Muscle layer of colon (tissue), 2 donors: ENCODE measurements around the gene ABCF2.

Experiments used
- H3K27ac ChIP-seq: one replicate; pipeline ENCODE4 v1.7.0; 2013; ENCODE audit warnings: low read depth, mild to moderate bottlenecking, low read length, moderate library complexity
- H3K27me3 ChIP-seq, 2 donors: one replicate each; pipeline ENCODE4 v1.7.0; 2013; ENCODE audit warnings: low read length in 2 of 2, mild to moderate bottlenecking in 2 of 2; ENCODE audit not compliant: insufficient read depth in 2 of 2, control insufficient read depth in 1 of 2
- H3K36me3 ChIP-seq: one replicate; pipeline ENCODE4 v1.7.0; 2013; ENCODE audit warnings: mild to moderate bottlenecking, low read length; ENCODE audit not compliant: insufficient read depth
- H3K4me1 ChIP-seq: one replicate; pipeline ENCODE4 v1.7.0; 2013; ENCODE audit warnings: mild to moderate bottlenecking, low read length; ENCODE audit not compliant: insufficient read depth
- H3K4me3 ChIP-seq, 2 donors: one replicate each; pipeline ENCODE4 v1.7.0; 2013; ENCODE audit warnings: low read length in 2 of 2, low read depth in 1 of 2, mild to moderate bottlenecking in 1 of 2, moderate library complexity in 1 of 2
- H3K9ac ChIP-seq: one replicate; pipeline ENCODE4 v1.7.0; 2013; ENCODE audit warnings: low read length
- H3K9me3 ChIP-seq: one replicate; pipeline ENCODE4 v1.7.0; 2013; ENCODE audit warnings: mild to moderate bottlenecking, low read length
- donor health status: abdominal sarcoma.
- donor health status: Adenocarcinoma of cecum.

The ABCF2 gene

GRCh38 chr7:151197932-151198331, 29.1 kb downstream of the ABCF2 start:
- no peak overlapping the region for H3K27ac ChIP-seq
- H3K4me1 ChIP-seq: peaks cover 4% of the 10 kb centered on the region
- no peak overlapping the region for H3K9ac ChIP-seq
- H3K36me3 ChIP-seq: no peaks in the 10 kb centered on the region
- H3K9me3 ChIP-seq: no peaks in the 10 kb centered on the region
- peaks cover 0 to 10% of the 10 kb centered on the region in 2 donors for H3K27me3 ChIP-seq
- no peak overlapping the region for H3K4me3 ChIP-seq

DNA sequence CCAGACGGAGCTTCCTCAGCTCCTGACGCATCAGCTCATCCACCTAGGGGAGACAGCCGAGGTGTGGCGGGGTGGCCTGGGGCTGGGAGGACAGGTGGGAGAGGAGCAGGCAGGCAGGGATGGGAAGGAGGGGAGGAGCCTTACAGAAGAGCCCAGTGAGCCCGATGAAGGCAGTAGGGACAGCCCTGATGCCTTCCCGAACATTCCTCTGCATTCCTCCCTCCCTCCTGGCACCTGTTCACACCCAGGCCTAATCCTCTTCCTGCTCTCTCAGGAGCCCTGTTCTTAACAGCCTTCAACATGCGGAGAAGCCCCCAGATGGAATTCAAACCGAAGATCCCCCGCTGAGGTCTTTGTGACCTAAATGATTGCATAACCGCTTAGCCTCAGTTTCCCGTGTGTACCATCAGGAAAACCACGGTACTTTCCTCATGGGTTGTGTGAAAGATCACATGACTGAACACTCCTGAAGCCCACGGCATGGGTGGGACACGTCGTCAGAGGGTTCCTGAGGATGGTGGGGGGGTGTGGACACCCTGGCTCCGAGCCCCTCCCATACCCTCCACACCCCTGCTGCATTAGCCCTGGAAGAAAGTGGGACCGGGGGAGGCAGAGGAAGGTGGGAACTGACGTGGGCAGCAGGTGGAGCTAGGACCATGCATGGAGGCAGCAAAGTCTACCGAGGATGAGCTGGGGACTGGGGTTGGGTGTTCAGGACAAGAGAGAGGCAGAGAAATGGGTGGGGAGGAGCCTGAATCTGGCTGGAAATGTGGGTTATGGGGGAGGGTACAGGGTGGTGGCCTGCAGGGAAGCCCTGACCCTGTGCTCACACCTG, 31.2 kb downstream of the ABCF2 start:
- no peaks in the 10 kb centered on the region for H3K36me3 ChIP-seq
- peaks cover 4% of the 10 kb centered on the region for H3K4me1 ChIP-seq
- no peak overlapping the region for H3K27ac ChIP-seq
- peaks cover 0 to 11% of the 10 kb centered on the region in 2 donors for H3K27me3 ChIP-seq
- H3K9ac ChIP-seq: no peak overlapping the region
- no peaks in the 10 kb centered on the region for H3K9me3 ChIP-seq
- H3K4me3 ChIP-seq: no peak overlapping the region

DNA sequence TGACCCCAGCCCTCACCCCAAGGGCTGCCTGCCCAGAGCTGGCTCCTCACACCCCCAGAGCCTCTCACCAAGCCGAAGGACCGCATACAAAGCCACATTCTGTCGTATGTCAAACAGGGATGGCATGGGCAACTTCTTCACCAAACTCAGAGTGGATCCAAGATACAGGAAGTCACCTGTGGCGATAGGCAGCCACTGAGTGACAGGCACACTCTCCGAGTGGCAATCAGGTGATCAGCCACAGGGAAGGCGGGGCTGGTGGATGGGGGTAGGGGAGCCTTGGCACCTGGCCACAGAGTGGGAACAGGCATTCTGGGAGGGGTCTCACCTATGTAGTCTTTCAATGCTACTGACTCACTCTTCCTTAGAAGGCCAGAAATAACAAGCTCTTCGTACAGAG, 32.8 kb downstream of the ABCF2 start:
- H3K4me3 ChIP-seq: no peak overlapping the region
- peaks cover 0 to 11% of the 10 kb centered on the region in 2 donors for H3K27me3 ChIP-seq
- no peaks in the 10 kb centered on the region for H3K9me3 ChIP-seq
- no peak overlapping the region for H3K27ac ChIP-seq
- H3K36me3 ChIP-seq: no peaks in the 10 kb centered on the region
- no peak overlapping the region for H3K9ac ChIP-seq
- H3K4me1 ChIP-seq: no peaks in the 10 kb centered on the region

GRCh38 chr7:151193203-151193978, 33.6 kb downstream of the ABCF2 start:
- Histone ChIP-seq H3K4me1 (no peaks in the 10 kb centered on the region), H3K9me3 (no peaks in the 10 kb centered on the region), H3K36me3 (no peaks in the 10 kb centered on the region), H3K27ac (no peak overlapping the region), H3K27me3 (peaks cover 0 to 11% of the 10 kb centered on the region in 2 donors), H3K9ac (no peak overlapping the region), H3K4me3 (no peak overlapping the region)

- Histone ChIP-seq H3K27me3 (peaks cover 0 to 11% of the 10 kb centered on the region in 2 donors), H3K9me3 (no peaks in the 10 kb centered on the region), H3K4me1 (no peaks in the 10 kb centered on the region), H3K27ac (no peak overlapping the region), H3K9ac (no peak overlapping the region), H3K36me3 (no peaks in the 10 kb centered on the region), H3K4me3 (no peak overlapping the region)
Observed at GRCh38 chr7:151192002-151192539, 34.9 kb downstream of the ABCF2 start.

DNA sequence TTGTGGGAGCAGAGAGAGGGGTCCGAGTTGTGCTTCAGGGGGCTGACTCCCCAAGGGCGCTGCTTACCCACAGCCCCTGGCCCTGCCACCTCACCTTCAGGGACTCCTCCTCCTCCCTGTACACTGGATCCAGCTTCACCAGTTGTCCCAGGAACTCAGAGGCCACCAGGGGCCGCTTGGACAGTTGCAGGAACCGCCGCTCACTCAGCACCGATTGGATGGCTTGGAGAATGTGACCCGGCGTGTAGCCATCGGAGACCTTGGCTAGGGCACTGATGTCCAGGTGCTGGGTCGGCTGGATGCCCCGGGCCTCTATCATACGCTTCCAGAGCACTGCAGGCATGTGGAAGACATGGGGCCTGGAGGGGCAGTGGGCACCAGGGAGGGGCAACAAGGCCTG, 35.5 kb downstream of the ABCF2 start:
- no peak overlapping the region for H3K4me3 ChIP-seq
- H3K36me3 ChIP-seq: no peaks in the 10 kb centered on the region
- peaks cover 0 to 11% of the 10 kb centered on the region in 2 donors for H3K27me3 ChIP-seq
- no peaks in the 10 kb centered on the region for H3K9me3 ChIP-seq
- H3K4me1 ChIP-seq: no peaks in the 10 kb centered on the region
- no peak overlapping the region for H3K9ac ChIP-seq
- H3K27ac ChIP-seq: no peak overlapping the region

DNA sequence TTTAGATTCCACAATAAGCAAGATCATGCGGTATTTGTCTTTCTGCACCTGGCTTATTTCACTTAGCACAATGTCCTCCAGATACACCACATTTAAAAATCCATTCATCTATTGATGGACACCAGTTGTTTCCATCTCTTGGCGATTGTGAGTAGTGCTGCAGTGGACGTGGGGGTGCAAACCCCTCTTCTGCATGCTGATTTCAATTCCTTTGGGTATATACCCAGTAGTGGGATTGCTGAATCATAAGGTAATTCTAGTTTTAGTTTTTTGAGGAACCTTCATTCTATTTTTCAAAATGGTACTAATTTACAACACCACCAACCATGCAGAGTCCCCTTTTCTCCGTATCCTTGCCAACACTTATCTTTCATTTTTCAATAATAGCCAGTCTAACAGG, 38.0 kb downstream of the ABCF2 start:
- H3K4me1 ChIP-seq: no peaks in the 10 kb centered on the region
- no peak overlapping the region for H3K9ac ChIP-seq
- H3K4me3 ChIP-seq: no peak overlapping the region
- H3K9me3 ChIP-seq: no peaks in the 10 kb centered on the region
- peaks cover 0 to 4% of the 10 kb centered on the region in 2 donors for H3K27me3 ChIP-seq
- no peaks in the 10 kb centered on the region for H3K36me3 ChIP-seq
- H3K27ac ChIP-seq: no peak overlapping the region

DNA sequence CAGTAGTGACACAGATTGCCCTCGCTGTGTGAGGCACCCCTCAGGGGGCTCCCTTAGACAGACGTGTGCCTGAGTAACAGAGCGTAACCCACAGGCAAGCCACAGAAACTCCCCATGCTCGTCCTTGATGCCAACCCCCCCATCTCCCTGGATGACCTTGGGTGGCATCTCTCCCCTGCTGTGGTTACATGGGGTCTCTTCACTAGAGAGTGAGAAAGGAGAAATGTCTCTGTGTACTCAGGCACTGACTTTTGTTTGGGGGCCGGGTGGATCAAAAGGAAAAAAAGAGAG, 38.8 kb downstream of the ABCF2 start:
- H3K36me3 ChIP-seq: no peaks in the 10 kb centered on the region
- no peaks in the 10 kb centered on the region for H3K4me1 ChIP-seq
- no peak overlapping the region for H3K4me3 ChIP-seq
- H3K27ac ChIP-seq: no peak overlapping the region
- H3K9me3 ChIP-seq: no peaks in the 10 kb centered on the region
- H3K9ac ChIP-seq: no peak overlapping the region
- H3K27me3 ChIP-seq: peaks cover 0 to 4% of the 10 kb centered on the region in 2 donors

- no peak overlapping the region for H3K9ac ChIP-seq
- no peak overlapping the region for H3K27ac ChIP-seq
- H3K27me3 ChIP-seq: no peaks in the 10 kb centered on the region
- H3K36me3 ChIP-seq: no peaks in the 10 kb centered on the region
- no peaks in the 10 kb centered on the region for H3K4me1 ChIP-seq
- no peaks in the 10 kb centered on the region for H3K9me3 ChIP-seq
- no peak overlapping the region for H3K4me3 ChIP-seq
Observed at GRCh38 chr7:151187409-151188251, 39.4 kb downstream of the ABCF2 start.

GRCh38 chr7:151186640-151187408, 40.2 kb downstream of the ABCF2 start, which contains the start of gene ASB10:
Gene ASB10, minus strand, starts transcription at chr7:151187250. Its CDS starts 120 bp downstream, at chr7:151187130.
- Histone ChIP-seq H3K27me3 (no peaks in the 10 kb centered on the region), H3K4me1 (no peaks in the 10 kb centered on the region), H3K36me3 (no peaks in the 10 kb centered on the region), H3K9ac (no peak within 1 kb of the TSS), H3K27ac (no peak within 1 kb of the TSS), H3K4me3 (no peak within 1 kb of the TSS), H3K9me3 (no peaks in the 10 kb centered on the region)
